ENCODE data around the gene CEP135.
A peak's percentile ranks its signal among the peaks of the same experiment; 100 is the strongest.

CEP135 gene

GRCh38 chr4:55947912-55948725 is 626 bp upstream of the CEP135 start:
- Histone ChIP-seq H3K4me1 (ENCODE audit: control insufficient read depth in 2 of 2, insufficient read depth in 1 of 2, low read depth in 1 of 2, low read length in 2 of 2) (peaks cover 2 to 4% of the 10 kb centered on the region in 2 donors), H3K27me3 (ENCODE audit: control insufficient read depth in 3 of 3, insufficient read depth in 3 of 3, low read depth in 1 of 3, low read length in 3 of 3) (peaks cover 0 to 3% (median 0%) of the 10 kb centered on the region in 3 experiments), H3K36me3 (replicated peaks in 1 of 2; ENCODE audit: control insufficient read depth in 2 of 2, insufficient read depth in 2 of 2, low read length in 2 of 2) (peaks cover 1 to 14% of the 10 kb centered on the region in 2 donors), H2BK12ac (ENCODE audit: low read length) (no peak overlapping the region), H2BK5ac (ENCODE audit: low read length) (no peak overlapping the region), H4K8ac (ENCODE audit: low read depth, low read length) (no peak overlapping the region), H2BK15ac (ENCODE audit: low read length) (no peak overlapping the region), H3K4me3 (ENCODE audit: low read length in 2 of 2) (peak overlapping the region; percentile 66 to 74), H3K23ac (ENCODE audit: low read depth, low read length, poor library complexity) (no peak overlapping the region), H3K9ac (ENCODE audit: low read depth, low read length, poor library complexity) (no peak overlapping the region), H3K14ac (ENCODE audit: low read length) (no peak overlapping the region), H2AK5ac (ENCODE audit: low read depth, low read length) (no peak overlapping the region), H3K4me2 (ENCODE audit: insufficient read depth, low read length, poor library complexity, severe bottlenecking) (peak overlapping the region; percentile 59), H3K4ac (ENCODE audit: low read length) (no peak overlapping the region), H2AFZ (ENCODE audit: low read length) (peak overlapping the region; percentile 97), H3K9me3 (replicated peaks in 1 of 2; ENCODE audit: control insufficient read depth in 2 of 2, insufficient read depth in 1 of 2, low read depth in 1 of 2, low read length in 2 of 2) (peaks cover 0 to 11% of the 10 kb centered on the region in 2 donors), H3K27ac (replicated peaks; ENCODE audit: low read length) (no peak overlapping the region), H3K79me1 (ENCODE audit: low read depth, low read length) (no peaks in the 10 kb centered on the region), H4K91ac (ENCODE audit: low read depth, low read length, poor library complexity) (no peak overlapping the region), H3K18ac (ENCODE audit: low read length) (no peak overlapping the region), H2BK120ac (ENCODE audit: low read depth, low read length) (no peak overlapping the region)
- no CpG with 5 or more reads among the region's 19 CpGs for WGBS, 2 donors (ENCODE audit: extremely low coverage in 2 of 2, insufficient read length in 2 of 2, insufficient replicate concordance in 1 of 2)
- DNase-seq (ENCODE audit: low spot score), result no peak

- Histone ChIP-seq H2BK5ac (ENCODE audit: low read length) (peak overlapping the region; percentile 96), H3K23ac (ENCODE audit: low read depth, low read length, poor library complexity) (no peak overlapping the region), H2BK15ac (ENCODE audit: low read length) (no peak overlapping the region), H2AFZ (ENCODE audit: low read length) (peak overlapping the region; percentile 97), H3K4me1 (ENCODE audit: control insufficient read depth in 2 of 2, insufficient read depth in 1 of 2, low read depth in 1 of 2, low read length in 2 of 2) (peaks cover 2 to 4% of the 10 kb centered on the region in 2 donors), H3K27me3 (ENCODE audit: control insufficient read depth in 3 of 3, insufficient read depth in 3 of 3, low read depth in 1 of 3, low read length in 3 of 3) (no peaks in the 10 kb centered on the region), H3K18ac (ENCODE audit: low read length) (no peak overlapping the region), H4K8ac (ENCODE audit: low read depth, low read length) (no peak overlapping the region), H3K4ac (ENCODE audit: low read length) (no peak overlapping the region), H3K4me2 (ENCODE audit: insufficient read depth, low read length, poor library complexity, severe bottlenecking) (peak overlapping the region; percentile 61), H2BK12ac (ENCODE audit: low read length) (no peak overlapping the region), H3K9me3 (replicated peaks in 1 of 2; ENCODE audit: control insufficient read depth in 2 of 2, insufficient read depth in 1 of 2, low read depth in 1 of 2, low read length in 2 of 2) (peaks cover 0 to 11% of the 10 kb centered on the region in 2 donors), H4K91ac (ENCODE audit: low read depth, low read length, poor library complexity) (no peak overlapping the region), H3K36me3 (replicated peaks in 1 of 2; ENCODE audit: control insufficient read depth in 2 of 2, insufficient read depth in 2 of 2, low read length in 2 of 2) (peaks cover 1 to 27% of the 10 kb centered on the region in 2 donors), H2AK5ac (ENCODE audit: low read depth, low read length) (no peak overlapping the region), H3K79me1 (ENCODE audit: low read depth, low read length) (no peaks in the 10 kb centered on the region), H3K27ac (replicated peaks; ENCODE audit: low read length) (peak overlapping the region; percentile 94), H3K9ac (ENCODE audit: low read depth, low read length, poor library complexity) (peak overlapping the region; percentile 89), H3K4me3 (ENCODE audit: low read length in 2 of 2) (peak overlapping the region; percentile 66 to 92), H2BK120ac (ENCODE audit: low read depth, low read length) (no peak overlapping the region), H3K14ac (ENCODE audit: low read length) (no peak overlapping the region)
- DNase-seq (ENCODE audit: low spot score), result no peak
- no CpG with 5 or more reads among the region's 3 CpGs for WGBS, 2 donors (ENCODE audit: extremely low coverage in 2 of 2, insufficient read length in 2 of 2, insufficient replicate concordance in 1 of 2)
Measured at GRCh38 chr4:55949482-55949802, 697 bp downstream of the CEP135 start.

- Histone ChIP-seq H3K4me3 (ENCODE audit: low read length in 2 of 2) (no peak overlapping the region), H3K79me1 (ENCODE audit: low read depth, low read length) (no peaks in the 10 kb centered on the region), H2BK5ac (ENCODE audit: low read length) (no peak overlapping the region), H4K91ac (ENCODE audit: low read depth, low read length, poor library complexity) (no peak overlapping the region), H3K9me3 (replicated peaks in 1 of 2; ENCODE audit: control insufficient read depth in 2 of 2, insufficient read depth in 1 of 2, low read depth in 1 of 2, low read length in 2 of 2) (peaks cover 0 to 11% of the 10 kb centered on the region in 2 donors), H3K4me2 (ENCODE audit: insufficient read depth, low read length, poor library complexity, severe bottlenecking) (no peak overlapping the region), H3K23ac (ENCODE audit: low read depth, low read length, poor library complexity) (no peak overlapping the region), H2AK5ac (ENCODE audit: low read depth, low read length) (no peak overlapping the region), H3K36me3 (replicated peaks in 1 of 2; ENCODE audit: control insufficient read depth in 2 of 2, insufficient read depth in 2 of 2, low read length in 2 of 2) (peaks cover 6 to 46% of the 10 kb centered on the region in 2 donors), H3K27me3 (ENCODE audit: control insufficient read depth in 3 of 3, insufficient read depth in 3 of 3, low read depth in 1 of 3, low read length in 3 of 3) (no peaks in the 10 kb centered on the region), H2BK12ac (ENCODE audit: low read length) (no peak overlapping the region), H2AFZ (ENCODE audit: low read length) (no peak overlapping the region), H3K27ac (replicated peaks; ENCODE audit: low read length) (no peak overlapping the region), H3K4ac (ENCODE audit: low read length) (no peak overlapping the region), H3K18ac (ENCODE audit: low read length) (no peak overlapping the region), H2BK15ac (ENCODE audit: low read length) (no peak overlapping the region), H3K9ac (ENCODE audit: low read depth, low read length, poor library complexity) (no peak overlapping the region), H2BK120ac (ENCODE audit: low read depth, low read length) (no peak overlapping the region), H3K14ac (ENCODE audit: low read length) (no peak overlapping the region), H4K8ac (ENCODE audit: low read depth, low read length) (no peak overlapping the region), H3K4me1 (ENCODE audit: control insufficient read depth in 2 of 2, insufficient read depth in 1 of 2, low read depth in 1 of 2, low read length in 2 of 2) (peaks cover 2 to 4% of the 10 kb centered on the region in 2 donors)
- no peak for DNase-seq (ENCODE audit: low spot score)
- no CpG with 5 or more reads among the region's 5 CpGs for WGBS, 2 donors (ENCODE audit: extremely low coverage in 2 of 2, insufficient read length in 2 of 2, insufficient replicate concordance in 1 of 2)
Measured at GRCh38 chr4:55951191-55951922, 2.6 kb downstream of the CEP135 start.

GRCh38 chr4:55955710-55956109 is 7.0 kb downstream of the CEP135 start:
- Histone ChIP-seq H2BK12ac (ENCODE audit: low read length) (no peak overlapping the region), H3K27ac (replicated peaks; ENCODE audit: low read length) (no peak overlapping the region), H2BK120ac (ENCODE audit: low read depth, low read length) (no peak overlapping the region), H3K4me1 (ENCODE audit: control insufficient read depth in 2 of 2, insufficient read depth in 1 of 2, low read depth in 1 of 2, low read length in 2 of 2) (no peaks in the 10 kb centered on the region), H3K9me3 (replicated peaks in 1 of 2; ENCODE audit: control insufficient read depth in 2 of 2, insufficient read depth in 1 of 2, low read depth in 1 of 2, low read length in 2 of 2) (peaks cover 0 to 11% of the 10 kb centered on the region in 2 donors), H2BK5ac (ENCODE audit: low read length) (no peak overlapping the region), H4K91ac (ENCODE audit: low read depth, low read length, poor library complexity) (no peak overlapping the region), H3K4ac (ENCODE audit: low read length) (no peak overlapping the region), H3K79me1 (ENCODE audit: low read depth, low read length) (no peaks in the 10 kb centered on the region), H3K23ac (ENCODE audit: low read depth, low read length, poor library complexity) (no peak overlapping the region), H3K4me3 (ENCODE audit: low read length in 2 of 2) (no peak overlapping the region), H2AFZ (ENCODE audit: low read length) (no peak overlapping the region), H2BK15ac (ENCODE audit: low read length) (no peak overlapping the region), H3K14ac (ENCODE audit: low read length) (no peak overlapping the region), H4K8ac (ENCODE audit: low read depth, low read length) (no peak overlapping the region), H2AK5ac (ENCODE audit: low read depth, low read length) (no peak overlapping the region), H3K27me3 (ENCODE audit: control insufficient read depth in 3 of 3, insufficient read depth in 3 of 3, low read depth in 1 of 3, low read length in 3 of 3) (no peaks in the 10 kb centered on the region), H3K9ac (ENCODE audit: low read depth, low read length, poor library complexity) (no peak overlapping the region), H3K4me2 (ENCODE audit: insufficient read depth, low read length, poor library complexity, severe bottlenecking) (no peak overlapping the region), H3K18ac (ENCODE audit: low read length) (no peak overlapping the region), H3K36me3 (replicated peaks in 1 of 2; ENCODE audit: control insufficient read depth in 2 of 2, insufficient read depth in 2 of 2, low read length in 2 of 2) (peaks cover 6 to 88% of the 10 kb centered on the region in 2 donors)
- DNase-seq (ENCODE audit: low spot score), result no peak
- no CpG with 5 or more reads among the region's 1 CpG for WGBS, 2 donors (ENCODE audit: extremely low coverage in 2 of 2, insufficient read length in 2 of 2, insufficient replicate concordance in 1 of 2)

Measured in neuronal stem cell (in vitro differentiated cells).